ENCODE results near the gene POC5.

Gene POC5

DNA sequence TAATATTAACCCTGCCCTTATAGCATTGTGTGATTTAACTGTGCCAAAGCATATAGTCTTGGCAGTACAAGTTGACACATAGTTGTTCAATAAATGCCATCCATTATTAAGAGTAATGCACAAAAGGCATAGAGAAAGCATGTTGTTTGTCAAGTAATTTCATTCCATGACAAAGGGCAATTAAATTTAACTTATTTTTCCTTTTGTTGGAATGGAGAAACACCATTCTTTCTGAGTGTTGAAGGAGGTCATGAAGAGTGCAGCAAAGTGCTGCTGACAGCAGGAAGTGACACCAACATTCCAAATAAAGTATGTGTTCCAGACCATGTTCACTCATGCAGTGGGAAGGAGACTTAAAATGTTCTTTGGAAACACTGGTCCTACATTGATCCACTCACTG is 76.8 kb downstream of the POC5 start:
- Histone ChIP-seq H3K4ac (ENCODE audit: low read depth in 1 of 2, low read length in 2 of 2) (no peak overlapping the region), H4K91ac (ENCODE audit: low read length) (no peak overlapping the region), H2BK15ac (ENCODE audit: low read depth, poor library complexity, severe bottlenecking) (no peak overlapping the region), H3K4me1 (ENCODE audit: control insufficient read depth, insufficient read depth, low read depth, low read length) (peaks cover 1% of the 10 kb centered on the region), H3K23ac (ENCODE audit: low read length in 2 of 2) (no peak overlapping the region), H2BK12ac (ENCODE audit: low read length in 2 of 2) (no peak overlapping the region), H2BK5ac (ENCODE audit: low read depth, low read length, poor library complexity, severe bottlenecking) (no peak overlapping the region), H3K18ac (ENCODE audit: low read depth in 1 of 2, low read length in 2 of 2) (no peak overlapping the region), H2BK120ac (ENCODE audit: low read depth, low read length) (no peak overlapping the region), H3K14ac (ENCODE audit: low read length in 2 of 2) (no peak overlapping the region), H3K27me3 (ENCODE audit: control insufficient read depth in 1 of 2, insufficient read depth in 1 of 2, low read length in 2 of 2) (no peaks in the 10 kb centered on the region), H3K27ac (ENCODE audit: low read length, poor library complexity, severe bottlenecking) (peak overlapping the region; percentile 60), H3K36me3 (ENCODE audit: control insufficient read depth in 1 of 2, insufficient read depth in 2 of 2, low read depth in 1 of 2, low read length in 2 of 2) (peaks cover 0 to 3% of the 10 kb centered on the region in 2 experiments), H4K8ac (ENCODE audit: low read length) (no peak overlapping the region), H3K79me1 (replicated peaks; ENCODE audit: low read length, poor library complexity, severe bottlenecking) (no peaks in the 10 kb centered on the region), H3K4me2 (ENCODE audit: low read length, poor library complexity, severe bottlenecking) (no peak overlapping the region), H2AK5ac (ENCODE audit: low read length, severe bottlenecking) (no peak overlapping the region), H3K9me3 (ENCODE audit: control insufficient read depth, low read length) (no peaks in the 10 kb centered on the region), H3K9ac (ENCODE audit: low read length) (no peak overlapping the region), H2AFZ (ENCODE audit: low read depth, low read length) (no peak overlapping the region), H3K4me3 (ENCODE audit: insufficient read depth in 1 of 2, low read depth in 1 of 2, low read length in 2 of 2) (no peak overlapping the region)
- DNase-seq = peak; percentile 81

DNA sequence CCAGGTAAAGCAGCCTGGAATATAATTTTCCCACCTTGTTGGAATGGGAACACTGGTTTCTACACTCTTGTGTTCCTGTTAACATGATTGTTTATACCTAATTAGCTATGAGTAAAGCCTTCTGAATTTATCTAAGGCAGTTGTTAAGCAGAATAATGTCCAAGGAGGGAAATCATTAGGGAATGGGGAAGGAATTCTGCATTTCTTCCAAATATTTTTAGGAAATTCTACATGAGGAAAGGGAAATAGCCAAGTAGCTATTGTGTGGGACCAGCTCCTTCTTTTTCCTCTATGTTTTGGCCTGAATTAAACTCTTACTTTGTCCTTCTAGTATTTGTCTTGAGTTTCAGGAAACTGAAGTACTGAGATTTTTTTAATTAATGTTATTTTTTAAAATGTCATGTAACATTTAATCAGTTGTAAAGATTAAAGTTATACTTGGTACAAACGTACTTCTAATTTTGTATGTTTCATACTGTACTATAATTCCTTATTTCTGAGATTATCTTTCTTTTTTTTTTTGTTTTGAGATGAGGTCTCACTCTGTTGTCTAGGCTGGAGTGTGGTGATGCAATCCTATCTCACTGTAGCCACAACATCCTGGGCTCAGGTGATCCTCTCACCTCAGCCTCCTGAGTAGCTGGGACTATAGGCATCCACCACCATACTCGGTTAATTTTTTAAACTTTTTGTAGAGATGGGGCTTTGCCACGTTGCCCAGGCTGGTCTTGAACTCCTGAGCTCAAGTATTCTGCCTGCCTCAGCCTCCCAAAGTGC is 77.5 kb downstream of the POC5 start:
- H3K23ac ChIP-seq (ENCODE audit: low read length in 2 of 2) = no peak overlapping the region
- H3K79me1 ChIP-seq (replicated peaks; ENCODE audit: low read length, poor library complexity, severe bottlenecking) = no peaks in the 10 kb centered on the region
- H3K18ac ChIP-seq (ENCODE audit: low read depth in 1 of 2, low read length in 2 of 2) = no peak overlapping the region
- no peaks in the 10 kb centered on the region for H3K9me3 ChIP-seq (ENCODE audit: control insufficient read depth, low read length)
- no peak overlapping the region for H2AK5ac ChIP-seq (ENCODE audit: low read length, severe bottlenecking)
- H3K4me3 ChIP-seq (ENCODE audit: insufficient read depth in 1 of 2, low read depth in 1 of 2, low read length in 2 of 2) = no peak overlapping the region
- no peak overlapping the region for H4K8ac ChIP-seq (ENCODE audit: low read length)
- H2BK5ac ChIP-seq (ENCODE audit: low read depth, low read length, poor library complexity, severe bottlenecking) = no peak overlapping the region
- WGBS = 85% methylated on average over 2 of the region's 3 CpGs
- H2BK120ac ChIP-seq (ENCODE audit: low read depth, low read length) = no peak overlapping the region
- no peak overlapping the region for H3K4ac ChIP-seq (ENCODE audit: low read depth in 1 of 2, low read length in 2 of 2)
- H4K91ac ChIP-seq (ENCODE audit: low read length) = no peak overlapping the region
- H3K4me1 ChIP-seq (ENCODE audit: control insufficient read depth, insufficient read depth, low read depth, low read length) = peaks cover 1% of the 10 kb centered on the region
- no peak overlapping the region for H2AFZ ChIP-seq (ENCODE audit: low read depth, low read length)
- peak overlapping the region; percentile 60 for H3K27ac ChIP-seq (ENCODE audit: low read length, poor library complexity, severe bottlenecking)
- H2BK12ac ChIP-seq (ENCODE audit: low read length in 2 of 2) = no peak overlapping the region
- no peak overlapping the region for H3K4me2 ChIP-seq (ENCODE audit: low read length, poor library complexity, severe bottlenecking)
- H3K9ac ChIP-seq (ENCODE audit: low read length) = no peak overlapping the region
- peaks cover 0 to 3% of the 10 kb centered on the region in 2 experiments for H3K36me3 ChIP-seq (ENCODE audit: control insufficient read depth in 1 of 2, insufficient read depth in 2 of 2, low read depth in 1 of 2, low read length in 2 of 2)
- H3K14ac ChIP-seq (ENCODE audit: low read length in 2 of 2) = no peak overlapping the region
- no peaks in the 10 kb centered on the region for H3K27me3 ChIP-seq (ENCODE audit: control insufficient read depth in 1 of 2, insufficient read depth in 1 of 2, low read length in 2 of 2)
- DNase-seq = no peak
- no peak overlapping the region for H2BK15ac ChIP-seq (ENCODE audit: low read depth, poor library complexity, severe bottlenecking)

DNA sequence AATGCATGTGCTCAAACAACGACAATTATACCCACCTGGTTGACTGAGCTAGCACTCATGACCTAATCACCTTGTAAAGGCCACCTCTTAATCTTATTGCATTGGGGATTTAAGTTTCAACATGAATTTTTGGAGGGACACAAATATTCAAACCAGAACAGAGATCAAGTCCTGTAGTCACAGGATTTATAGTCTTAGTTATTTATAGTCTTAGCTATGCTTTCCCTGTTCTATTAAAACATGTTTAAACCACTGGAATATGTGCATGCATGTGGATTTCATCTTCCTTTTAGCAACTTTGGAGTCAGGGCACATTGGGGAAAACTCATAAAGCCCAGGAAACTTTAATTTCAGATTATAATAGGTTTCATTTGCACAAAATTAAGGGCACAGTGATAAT is 79.3 kb downstream of the POC5 start:
- 86% methylated on average over 1 of the region's 1 CpG for WGBS
- H2BK120ac ChIP-seq (ENCODE audit: low read depth, low read length) = no peak overlapping the region
- H3K14ac ChIP-seq (ENCODE audit: low read length in 2 of 2) = no peak overlapping the region
- no peaks in the 10 kb centered on the region for H3K79me1 ChIP-seq (replicated peaks; ENCODE audit: low read length, poor library complexity, severe bottlenecking)
- H3K4me3 ChIP-seq (ENCODE audit: insufficient read depth in 1 of 2, low read depth in 1 of 2, low read length in 2 of 2) = no peak overlapping the region
- H2BK15ac ChIP-seq (ENCODE audit: low read depth, poor library complexity, severe bottlenecking) = no peak overlapping the region
- no peak overlapping the region for H3K4me2 ChIP-seq (ENCODE audit: low read length, poor library complexity, severe bottlenecking)
- no peaks in the 10 kb centered on the region for H3K27me3 ChIP-seq (ENCODE audit: control insufficient read depth in 1 of 2, insufficient read depth in 1 of 2, low read length in 2 of 2)
- peaks cover 1% of the 10 kb centered on the region for H3K4me1 ChIP-seq (ENCODE audit: control insufficient read depth, insufficient read depth, low read depth, low read length)
- H2BK12ac ChIP-seq (ENCODE audit: low read length in 2 of 2) = no peak overlapping the region
- H3K9me3 ChIP-seq (ENCODE audit: control insufficient read depth, low read length) = no peaks in the 10 kb centered on the region
- no peak for DNase-seq
- no peak overlapping the region for H3K9ac ChIP-seq (ENCODE audit: low read length)
- no peak overlapping the region for H2AFZ ChIP-seq (ENCODE audit: low read depth, low read length)
- H3K4ac ChIP-seq (ENCODE audit: low read depth in 1 of 2, low read length in 2 of 2) = no peak overlapping the region
- no peak overlapping the region for H4K91ac ChIP-seq (ENCODE audit: low read length)
- H3K27ac ChIP-seq (ENCODE audit: low read length, poor library complexity, severe bottlenecking) = no peak overlapping the region
- peaks cover 0 to 3% of the 10 kb centered on the region in 2 experiments for H3K36me3 ChIP-seq (ENCODE audit: control insufficient read depth in 1 of 2, insufficient read depth in 2 of 2, low read depth in 1 of 2, low read length in 2 of 2)
- H3K18ac ChIP-seq (ENCODE audit: low read depth in 1 of 2, low read length in 2 of 2) = no peak overlapping the region
- no peak overlapping the region for H4K8ac ChIP-seq (ENCODE audit: low read length)
- H3K23ac ChIP-seq (ENCODE audit: low read length in 2 of 2) = no peak overlapping the region
- peak overlapping the region; percentile 51 for H2BK5ac ChIP-seq (ENCODE audit: low read depth, low read length, poor library complexity, severe bottlenecking)
- no peak overlapping the region for H2AK5ac ChIP-seq (ENCODE audit: low read length, severe bottlenecking)

DNA sequence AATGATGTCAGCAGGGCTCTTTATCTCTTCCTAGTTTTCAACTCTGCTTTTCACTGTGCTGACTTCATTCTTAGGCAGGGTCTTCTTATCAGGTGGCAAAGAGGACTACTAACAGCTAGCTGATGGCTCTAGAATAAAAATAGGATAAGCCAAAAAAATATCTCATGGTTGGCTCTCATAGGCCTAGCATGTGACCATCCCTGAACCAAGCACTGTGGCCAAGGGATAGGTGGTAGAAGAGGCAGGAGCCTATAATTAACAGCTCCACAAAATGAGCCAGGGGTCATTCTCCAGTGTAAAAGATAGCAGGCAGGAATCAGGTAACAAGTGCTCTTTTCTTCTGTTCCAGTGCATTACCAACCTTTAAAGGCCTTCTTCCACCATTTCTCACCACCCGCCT is 84.9 kb downstream of the POC5 start:
- Histone ChIP-seq H3K4ac (ENCODE audit: low read depth in 1 of 2, low read length in 2 of 2) (no peak overlapping the region), H2BK5ac (ENCODE audit: low read depth, low read length, poor library complexity, severe bottlenecking) (no peak overlapping the region), H3K18ac (ENCODE audit: low read depth in 1 of 2, low read length in 2 of 2) (no peak overlapping the region), H2BK120ac (ENCODE audit: low read depth, low read length) (no peak overlapping the region), H3K14ac (ENCODE audit: low read length in 2 of 2) (no peak overlapping the region), H2BK15ac (ENCODE audit: low read depth, poor library complexity, severe bottlenecking) (no peak overlapping the region), H3K27me3 (ENCODE audit: control insufficient read depth in 1 of 2, insufficient read depth in 1 of 2, low read length in 2 of 2) (no peaks in the 10 kb centered on the region), H4K91ac (ENCODE audit: low read length) (no peak overlapping the region), H3K9me3 (ENCODE audit: control insufficient read depth, low read length) (no peaks in the 10 kb centered on the region), H2BK12ac (ENCODE audit: low read length in 2 of 2) (no peak overlapping the region), H3K79me1 (replicated peaks; ENCODE audit: low read length, poor library complexity, severe bottlenecking) (no peaks in the 10 kb centered on the region), H3K36me3 (ENCODE audit: control insufficient read depth in 1 of 2, insufficient read depth in 2 of 2, low read depth in 1 of 2, low read length in 2 of 2) (peaks cover 0 to 3% of the 10 kb centered on the region in 2 experiments), H3K9ac (ENCODE audit: low read length) (no peak overlapping the region), H3K23ac (ENCODE audit: low read length in 2 of 2) (no peak overlapping the region), H2AK5ac (ENCODE audit: low read length, severe bottlenecking) (no peak overlapping the region), H2AFZ (ENCODE audit: low read depth, low read length) (no peak overlapping the region), H3K4me2 (ENCODE audit: low read length, poor library complexity, severe bottlenecking) (no peak overlapping the region), H3K27ac (ENCODE audit: low read length, poor library complexity, severe bottlenecking) (no peak overlapping the region), H3K4me3 (ENCODE audit: insufficient read depth in 1 of 2, low read depth in 1 of 2, low read length in 2 of 2) (no peak overlapping the region), H3K4me1 (ENCODE audit: control insufficient read depth, insufficient read depth, low read depth, low read length) (no peaks in the 10 kb centered on the region), H4K8ac (ENCODE audit: low read length) (no peak overlapping the region)
- 100% methylated on average over 1 of the region's 1 CpG for WGBS
- no peak for DNase-seq

Measured in mesenchymal stem cell (in vitro differentiated cells and primary cell).